ENCODE results near the gene ICA1.

ICA1 gene

DNA sequence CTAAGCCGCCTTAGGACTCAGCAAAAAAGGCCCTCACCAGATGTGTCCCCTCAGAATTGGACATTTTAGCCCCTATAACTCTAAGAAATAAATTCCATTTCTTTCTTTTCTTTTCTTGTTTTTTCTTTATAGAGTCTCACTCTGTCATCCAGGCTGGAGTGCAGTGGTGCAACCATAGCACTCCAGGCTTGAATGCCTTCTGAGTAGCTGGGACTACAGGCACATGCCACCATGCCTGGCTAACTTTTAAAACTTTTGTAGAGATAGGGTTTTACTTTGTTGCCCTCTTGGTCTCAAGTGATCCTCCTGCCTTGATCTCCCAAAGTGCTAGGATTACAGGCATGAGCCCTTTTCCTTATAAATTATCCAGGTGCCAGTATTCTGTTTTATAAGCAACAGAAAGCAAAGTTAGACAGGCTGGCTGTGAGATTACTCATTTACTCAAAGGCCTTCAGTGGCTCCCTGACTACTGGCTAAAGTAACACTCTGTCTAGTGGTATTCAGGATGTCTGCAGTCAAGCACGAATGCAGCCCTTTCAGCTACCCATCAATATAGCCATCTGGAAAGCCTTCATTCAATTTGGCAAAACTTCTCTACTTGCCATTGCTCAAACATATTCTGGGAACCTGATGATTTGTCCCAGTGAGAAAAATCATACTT is 128.6 kb downstream of the ICA1 start:
- no peak overlapping the region for H3K4me3 ChIP-seq (ENCODE audit: low read depth, low read length)
- DNase-seq (ENCODE audit: low read depth), result no peak
- TF ChIP-seq, protein P1, sequence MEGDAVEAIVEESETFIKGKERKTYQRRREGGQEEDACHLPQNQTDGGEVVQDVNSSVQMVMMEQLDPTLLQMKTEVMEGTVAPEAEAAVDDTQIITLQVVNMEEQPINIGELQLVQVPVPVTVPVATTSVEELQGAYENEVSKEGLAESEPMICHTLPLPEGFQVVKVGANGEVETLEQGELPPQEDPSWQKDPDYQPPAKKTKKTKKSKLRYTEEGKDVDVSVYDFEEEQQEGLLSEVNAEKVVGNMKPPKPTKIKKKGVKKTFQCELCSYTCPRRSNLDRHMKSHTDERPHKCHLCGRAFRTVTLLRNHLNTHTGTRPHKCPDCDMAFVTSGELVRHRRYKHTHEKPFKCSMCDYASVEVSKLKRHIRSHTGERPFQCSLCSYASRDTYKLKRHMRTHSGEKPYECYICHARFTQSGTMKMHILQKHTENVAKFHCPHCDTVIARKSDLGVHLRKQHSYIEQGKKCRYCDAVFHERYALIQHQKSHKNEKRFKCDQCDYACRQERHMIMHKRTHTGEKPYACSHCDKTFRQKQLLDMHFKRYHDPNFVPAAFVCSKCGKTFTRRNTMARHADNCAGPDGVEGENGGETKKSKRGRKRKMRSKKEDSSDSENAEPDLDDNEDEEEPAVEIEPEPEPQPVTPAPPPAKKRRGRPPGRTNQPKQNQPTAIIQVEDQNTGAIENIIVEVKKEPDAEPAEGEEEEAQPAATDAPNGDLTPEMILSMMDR (IDR thresholded peaks at IDR 0.05; ENCODE audit: low read depth, low read length, missing control alignments), result no peak
- in situ Hi-C loops (cut with HindIII; ENCODE audit: low sequenced_read_pairs), result no loop called here

DNA sequence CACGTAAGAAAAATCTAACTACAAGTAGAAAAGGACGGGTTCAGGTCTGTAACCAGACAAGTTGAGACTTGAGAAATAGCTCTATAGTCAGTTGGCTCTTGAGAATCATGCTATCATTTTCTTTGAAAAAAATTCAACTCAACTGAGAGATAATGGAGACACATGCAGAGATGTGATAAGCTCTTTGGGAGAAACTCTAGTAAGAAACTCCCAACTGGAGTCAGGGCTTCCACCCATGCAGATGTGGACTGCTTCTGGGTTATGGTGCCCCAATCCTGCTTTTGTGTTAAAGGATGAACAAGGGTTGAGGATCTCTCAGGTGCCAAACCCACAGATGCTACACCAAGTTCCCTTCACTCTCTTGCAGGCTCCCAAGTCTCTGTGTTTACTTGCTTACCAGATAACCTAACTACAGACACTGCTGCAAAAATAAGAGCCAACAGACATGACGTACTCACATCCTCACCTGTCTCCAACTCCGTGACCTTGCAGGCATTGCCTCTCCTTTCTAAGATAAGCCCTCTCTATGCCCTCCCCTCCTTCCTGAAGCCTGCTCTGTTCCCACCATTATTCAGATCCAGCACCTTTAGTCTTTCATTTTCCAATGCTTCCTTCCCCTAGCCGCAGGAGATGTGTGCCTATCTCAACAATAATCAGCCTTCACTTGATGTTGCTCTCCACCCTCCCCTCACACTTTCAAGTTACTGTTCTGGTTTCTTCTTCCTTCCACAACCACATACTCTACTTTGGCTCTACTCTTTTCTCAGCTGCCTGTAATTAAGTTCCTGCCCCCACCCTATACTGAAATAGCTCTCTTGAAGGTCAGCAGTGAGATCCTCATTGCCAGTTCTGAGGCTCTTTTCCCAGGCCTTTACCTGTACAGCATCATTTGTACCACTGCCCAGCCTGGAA is 130.0 kb downstream of the ICA1 start:
- H3K4me3 ChIP-seq (ENCODE audit: low read depth, low read length), result no peak overlapping the region
- TF ChIP-seq, protein P1 (IDR thresholded peaks at IDR 0.05; ENCODE audit: low read depth, low read length, missing control alignments), result no peak
- no peak for DNase-seq (ENCODE audit: low read depth)
- in situ Hi-C loops (cut with HindIII; ENCODE audit: low sequenced_read_pairs), result no loop called here

DNA sequence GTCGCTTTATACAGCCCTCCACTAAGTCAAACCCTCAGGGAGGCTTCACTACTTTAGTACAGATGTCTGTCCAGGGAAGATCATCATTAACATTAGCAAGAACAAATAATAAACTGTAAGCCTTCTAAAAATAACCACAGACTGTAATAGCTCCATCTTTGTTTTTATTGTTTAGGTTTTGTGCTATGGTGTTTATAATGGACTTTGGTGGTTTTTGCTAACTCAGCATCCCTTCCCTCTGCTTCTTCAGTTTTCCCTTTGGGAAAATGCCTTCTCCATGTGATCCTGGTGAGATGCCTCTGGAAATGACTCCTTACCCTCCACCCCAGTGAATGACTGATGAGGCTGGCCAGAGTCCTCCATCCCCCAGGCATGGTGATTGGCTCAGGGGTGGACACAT is 131.3 kb downstream of the ICA1 start:
- no peak for DNase-seq (ENCODE audit: low read depth)
- TF ChIP-seq, protein P1 (IDR thresholded peaks at IDR 0.05; ENCODE audit: low read depth, low read length, missing control alignments), result no peak
- in situ Hi-C loops (cut with HindIII; ENCODE audit: low sequenced_read_pairs), result no loop called here
- H3K4me3 ChIP-seq (ENCODE audit: low read depth, low read length), result no peak overlapping the region

DNA sequence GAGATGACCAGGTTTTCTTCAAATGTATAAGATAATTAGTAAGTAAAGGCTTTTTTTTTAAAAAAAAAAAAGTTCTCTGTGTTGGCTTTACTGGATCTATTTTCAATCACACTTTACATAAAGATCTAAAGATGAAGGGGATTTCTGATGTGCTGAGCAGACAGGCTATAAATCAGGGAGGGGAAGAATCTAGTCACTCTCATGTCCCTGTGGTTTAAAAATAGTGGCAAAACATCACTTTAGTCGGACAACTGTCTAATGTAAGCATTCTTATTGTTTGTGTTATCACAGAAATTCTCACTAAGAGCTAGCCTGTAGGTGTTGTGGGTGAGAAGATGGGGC is 132.7 kb downstream of the ICA1 start:
- no peak for DNase-seq (ENCODE audit: low read depth)
- no peak overlapping the region for H3K4me3 ChIP-seq (ENCODE audit: low read depth, low read length)
- TF ChIP-seq, protein P1 (IDR thresholded peaks at IDR 0.05; ENCODE audit: low read depth, low read length, missing control alignments), result no peak
- in situ Hi-C loops (cut with HindIII; ENCODE audit: low sequenced_read_pairs), result no loop called here

DNA sequence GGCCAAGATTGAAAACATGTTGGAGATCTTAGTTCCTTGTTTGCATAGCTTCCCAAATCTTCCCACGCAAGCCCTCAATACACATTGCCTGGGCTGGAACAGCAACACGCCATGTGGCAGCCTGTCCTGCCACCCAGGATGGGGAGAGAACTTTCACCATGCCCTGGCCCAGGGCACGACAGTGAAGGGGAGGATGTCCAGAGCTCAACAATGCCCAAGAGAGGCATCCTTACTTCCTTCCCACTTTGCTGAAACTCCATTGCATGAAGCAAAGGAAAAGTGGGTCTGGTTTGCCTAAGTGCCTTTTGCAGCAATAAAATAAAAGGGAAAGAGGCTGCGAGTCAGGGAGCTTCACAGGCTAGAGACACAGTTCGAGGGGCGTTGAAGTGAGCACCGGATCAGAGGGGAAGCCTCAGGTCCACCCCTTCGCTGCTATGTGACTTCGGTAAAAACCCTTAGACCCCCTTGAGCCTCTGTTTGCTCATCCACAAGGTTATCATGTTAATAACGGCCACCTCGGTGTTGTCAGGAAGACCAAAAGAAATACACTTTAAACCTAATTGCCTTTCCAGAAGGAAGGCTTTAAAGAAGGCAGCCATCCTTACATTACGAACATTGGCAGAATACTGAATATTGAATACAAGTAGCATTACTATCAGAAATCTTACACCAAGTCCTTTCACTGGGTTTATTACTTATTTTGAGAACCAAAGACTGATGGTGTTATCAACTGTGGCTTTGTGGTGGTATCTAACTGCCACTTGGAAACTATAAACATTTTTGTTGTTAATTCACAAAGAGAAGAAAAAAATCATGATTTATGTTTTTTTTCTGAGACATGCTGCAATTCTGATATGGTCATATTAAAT is 133.3 kb downstream of the ICA1 start:
- H3K4me3 ChIP-seq (ENCODE audit: low read depth, low read length), result no peak overlapping the region
- TF ChIP-seq, protein P1 (IDR thresholded peaks at IDR 0.05; ENCODE audit: low read depth, low read length, missing control alignments), result no peak
- no peak for DNase-seq (ENCODE audit: low read depth)
- in situ Hi-C loops (cut with HindIII; ENCODE audit: low sequenced_read_pairs), result no loop called here

DNA sequence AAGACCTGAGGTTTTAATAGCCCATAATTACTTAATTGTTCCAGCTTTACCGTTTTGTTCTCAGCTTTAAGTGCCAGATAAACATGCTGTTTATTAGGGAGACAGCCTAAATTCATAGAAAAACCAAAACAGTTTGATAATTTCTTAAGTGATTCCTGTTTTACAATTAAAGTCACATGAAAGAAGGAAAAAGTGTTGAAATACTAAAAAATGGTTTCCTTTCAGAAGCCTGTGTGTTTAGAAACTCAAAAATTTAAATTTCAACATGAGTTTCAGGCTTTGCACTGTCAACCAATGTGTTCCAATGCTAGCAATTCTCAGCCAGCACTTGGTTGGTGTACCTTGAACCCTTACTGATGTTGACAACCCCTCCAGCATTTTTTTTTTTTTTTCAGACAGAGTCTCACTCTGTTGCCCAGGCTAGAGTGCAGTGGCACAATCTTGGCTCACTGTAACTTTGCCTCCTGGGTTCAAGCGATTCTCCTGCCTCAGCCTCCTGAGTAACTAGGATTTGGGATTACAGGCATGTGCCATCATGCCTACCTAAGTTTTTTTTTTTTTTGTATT is 135.3 kb downstream of the ICA1 start:
- in situ Hi-C loops (cut with HindIII; ENCODE audit: low sequenced_read_pairs), result no loop called here
- TF ChIP-seq, protein P1 (IDR thresholded peaks at IDR 0.05; ENCODE audit: low read depth, low read length, missing control alignments), result no peak
- no peak overlapping the region for H3K4me3 ChIP-seq (ENCODE audit: low read depth, low read length)
- no peak for DNase-seq (ENCODE audit: low read depth)
